Stimulated activated CD8-positive, alpha-beta memory T cell treated with anti-CD3 and anti-CD28 coated beads, Interleukin-7, amount 100 ng/mL, for 48 hours (primary cell): ENCODE results near the gene WDR7.

Source experiments
- DNase-seq, 2 donors: peaks; one replicate each; pipeline ENCODE4 v3.0.0-alpha.2; 2020; ENCODE audit warnings: low read depth in 1 of 2; ENCODE audit errors: extremely low read depth in 1 of 2

The WDR7 gene

GRCh38 chr18:57025540-57025939 lies 374.4 kb downstream of the WDR7 start:
- DNase-seq, result no peak

GRCh38 chr18:57026316-57026715 lies 375.2 kb downstream of the WDR7 start:
- DNase-seq, result no peak

- no peak for DNase-seq
Observed at GRCh38 chr18:57027190-57027708, 376.1 kb downstream of the WDR7 start.

- no peak for DNase-seq
Observed at GRCh38 chr18:57029761-57030160, 378.6 kb downstream of the WDR7 start.

- no peak for DNase-seq
Observed at GRCh38 chr18:57030417-57030816, 379.3 kb downstream of the WDR7 start.

- DNase-seq, result no peak
Observed at GRCh38 chr18:57035590-57035989, 384.4 kb downstream of the WDR7 start.

GRCh38 chr18:57038395-57038794 lies 387.2 kb downstream of the WDR7 start:
- no peak for DNase-seq

- DNase-seq, result no peak
Observed at GRCh38 chr18:57040175-57040574, 389.0 kb downstream of the WDR7 start.

- DNase-seq, result no peak
Observed at GRCh38 chr18:57043241-57043640, 392.1 kb downstream of the WDR7 start.

GRCh38 chr18:57048351-57048750 lies 397.2 kb downstream of the WDR7 start:
- no peak for DNase-seq

GRCh38 chr18:57048859-57049258 lies 397.7 kb downstream of the WDR7 start:
- no peak for DNase-seq

- no peak for DNase-seq
Observed at GRCh38 chr18:57050310-57050949, 399.3 kb downstream of the WDR7 start.

- DNase-seq, result no peak
Observed at GRCh38 chr18:57051021-57051656, 400.0 kb downstream of the WDR7 start.

- DNase-seq, result no peak
Observed at GRCh38 chr18:57051657-57052044, 400.5 kb downstream of the WDR7 start.

GRCh38 chr18:57052173-57052572 lies 401.0 kb downstream of the WDR7 start:
- DNase-seq, result no peak

- no peak for DNase-seq
Observed at GRCh38 chr18:57052759-57053158, 401.6 kb downstream of the WDR7 start.

- DNase-seq, result no peak
Observed at GRCh38 chr18:57054891-57055290, 403.7 kb downstream of the WDR7 start.

GRCh38 chr18:57057890-57058289 lies 406.7 kb downstream of the WDR7 start:
- DNase-seq, result peak in 1 of 2 donors; percentile 2

- DNase-seq, result no peak
Observed at GRCh38 chr18:57058734-57059133, 407.6 kb downstream of the WDR7 start.

- DNase-seq, result no peak
Observed at GRCh38 chr18:57059366-57059765, 408.2 kb downstream of the WDR7 start.

- DNase-seq, result no peak
Observed at GRCh38 chr18:57060814-57061213, 409.7 kb downstream of the WDR7 start.

GRCh38 chr18:57062178-57062577 lies 411.0 kb downstream of the WDR7 start:
- no peak for DNase-seq

GRCh38 chr18:57062844-57063243 lies 411.7 kb downstream of the WDR7 start:
- DNase-seq, result no peak
